HepG2 (cell line): ENCODE data around the gene PARD3. TPM values are rescaled to one million over a fixed set of nuclear protein-coding genes. Genes with fewer than 3 reads are reported as not detected.

Experiments
- ATAC-seq: fragments of 200-7000 bp; cut with Tn5 transposase; 3 replicates; pipeline ENCODE4 v1.9.1; 2020; ENCODE audit warnings: mild to moderate bottlenecking, moderate library complexity
- BruUV-seq: library from RNA; stranded (reverse); fragments of 400-500 nt; replicated peaks from 2 replicates; lab custom pipeline; 2021; lab: Mats Ljungman, UMichigan
- CTCF ChIA-PET: fragments of 300-600 bp; formaldehyde crosslinking; extraction: SDS; loops from one replicate; lab custom pipeline; 2021; ENCODE audit warnings: low total read pairs, inconsistent platforms, low intra/inter-chr PET ratio; lab: Yijun Ruan, JAX
- POLR2A ChIA-PET: fragments of 350-600 bp; sonication (Branson Sonifier 250); formaldehyde crosslinking; loops from one replicate; lab custom pipeline; 2020; ENCODE audit warnings: antibody characterized with exemption, inconsistent platforms; lab: Yijun Ruan, JAX
- DNase-seq: peaks from one replicate; pipeline ENCODE4 v3.0.0-alpha.2; 2015; ENCODE audit warnings: low spot score
- FAIRE-seq: peaks from 3 replicates; lab custom pipeline; 2011; peaks lifted over from hg19 to GRCh38; lab: Jason Lieb, UNC
- H2AFZ ChIP-seq: one replicate; pipeline ENCODE4 v1.6.1; 2011; ENCODE audit warnings: low read length, inconsistent platforms
- H3K27ac ChIP-seq: fragments of 300-600 bp; 3 replicates; pipeline ENCODE4 v1.8.0; 2011; ENCODE audit warnings: mixed run types, mild to moderate bottlenecking, mixed read lengths, low read length, inconsistent platforms; ENCODE audit not compliant: insufficient read depth; ENCODE audit errors: extremely low read length
- H3K27me3 ChIP-seq, 2 experiments: fragments of 200-600 bp in 1 of 2; 2 replicates in 1 of 2; 3 replicates in 1 of 2; pipeline versions ENCODE4 v1.6.0 to v1.8.0; 2011; ENCODE audit warnings: low read length in 2 of 2, mild to moderate bottlenecking in 2 of 2, moderate library complexity in 2 of 2, inconsistent platforms in 1 of 2; ENCODE audit not compliant: insufficient read depth in 2 of 2, control insufficient read depth in 1 of 2
- H3K36me3 ChIP-seq, 2 experiments: fragments of 200-600 bp in 1 of 2; replicated peaks in 1 of 2; 2 replicates in 1 of 2; 3 replicates in 1 of 2; pipeline versions ENCODE4 v1.5.1 to v1.8.0; 2011; ENCODE audit warnings: low read length in 2 of 2, inconsistent platforms in 1 of 2; ENCODE audit not compliant: insufficient read depth in 2 of 2, control insufficient read depth in 1 of 2
- H3K4me1 ChIP-seq: 2 replicates; pipeline ENCODE4 v1.5.1; 2012; ENCODE audit warnings: low read length, inconsistent platforms; ENCODE audit not compliant: insufficient read depth
- H3K4me2 ChIP-seq: 2 replicates; pipeline ENCODE4 v1.6.0; 2011; ENCODE audit warnings: low read depth, low read length, inconsistent platforms
- H3K4me3 ChIP-seq, 3 experiments: fragments of 200-600 bp in 1 of 3; sonication (generic), shearing (Covaris generic) in 1 of 3; replicated peaks in 1 of 3; 2 replicates each; pipeline ENCODE4 v1.5.1; 2011 to 2016; ENCODE audit warnings: low read length in 3 of 3, inconsistent platforms in 2 of 3, low read depth in 2 of 3, mild to moderate bottlenecking in 2 of 3, control low read depth in 1 of 3, mixed read lengths in 1 of 3; ENCODE audit not compliant: insufficient read depth in 1 of 3
- H3K79me2 ChIP-seq: one replicate; pipeline ENCODE4 v1.6.1; 2011; ENCODE audit warnings: low read length, inconsistent platforms; ENCODE audit not compliant: insufficient read depth
- H3K9ac ChIP-seq: 2 replicates; pipeline ENCODE4 v1.6.0; 2011; ENCODE audit warnings: mild to moderate bottlenecking, low read depth, low read length, inconsistent platforms; ENCODE audit not compliant: insufficient read depth
- H3K9me3 ChIP-seq: 2 replicates; pipeline ENCODE4 v1.5.1; 2012; ENCODE audit warnings: mild to moderate bottlenecking, low read length
- H4K20me1 ChIP-seq: 2 replicates; pipeline ENCODE4 v1.6.0; 2011; ENCODE audit warnings: inconsistent platforms, mild to moderate bottlenecking, low read length, moderate library complexity; ENCODE audit not compliant: insufficient read depth
- EHMT2 ChIP-seq: fragments of 200-600 bp; sonication (generic); IDR thresholded peaks from 2 replicates; pipeline ENCODE4 v1.7.0; 2017; ENCODE audit warnings: antibody characterized with exemption, low read depth, low read length, borderline replicate concordance
- GABPB1 ChIP-seq: IDR thresholded peaks from 2 replicates; pipeline ENCODE4 v1.6.1; 2016; ENCODE audit warnings: mild to moderate bottlenecking, missing genetic modification reagents, moderate library complexity, missing compliant biosample characterization
- MTA1 ChIP-seq: sonication (generic); formaldehyde crosslinking; IDR thresholded peaks from 2 replicates; pipeline ENCODE4 v1.4.0; 2020; ENCODE audit warnings: missing genetic modification reagents, mild to moderate bottlenecking, borderline replicate concordance
- NRL ChIP-seq: sonication (generic); formaldehyde crosslinking; IDR thresholded peaks from 2 replicates; pipeline ENCODE4 v1.5.0; 2020; ENCODE audit warnings: missing genetic modification reagents, mild to moderate bottlenecking, moderate library complexity, borderline replicate concordance
- SIX1 ChIP-seq: sonication (generic); formaldehyde crosslinking; IDR thresholded peaks from 2 replicates; pipeline ENCODE4 v1.4.0; 2020; ENCODE audit warnings: missing genetic modification reagents, borderline replicate concordance
- ZNF354B ChIP-seq: sonication (generic); formaldehyde crosslinking; IDR thresholded peaks from 2 replicates; pipeline ENCODE4 v1.8.0; 2022; ENCODE audit warnings: mild to moderate bottlenecking, missing genetic modification reagents
- ZNF709 ChIP-seq: sonication (generic); formaldehyde crosslinking; IDR thresholded peaks from 2 replicates; pipeline ENCODE4 v1.5.0; 2020; ENCODE audit warnings: mild to moderate bottlenecking, missing genetic modification reagents
- in situ Hi-C: cut with HindIII; loops from 2 replicates; pipeline ENCODE4 v1.10.0; 2017; ENCODE audit warnings: low pct_unique_long_range_greater_than_20kb; ENCODE audit not compliant: extremely low pct_ligation_motif_present
- intact Hi-C: fragments of 100-400 bp; cut with micrococcal nuclease; formaldehyde crosslinking; loops from one replicate; pipeline ENCODE4 v1.10.0; 2022; ENCODE audit not compliant: unreplicated experiment
- polyA plus RNA-seq, 8 experiments: library from polyadenylated mRNA; depleted of rRNA in 3 of 8; stranded (reverse) in 7 of 8; unstranded in 1 of 8; fragments of >200 nt; fragmentation: Illumina TruSeq in 4 of 8; extraction: Trizol in 4 of 8; gene quantifications; 2 replicates each; pipeline versions ENCODE4 v1.2.1 to v1.2.3, GENCODE V29; 2011 to 2016; ENCODE audit warnings: low read depth in 4 of 8, missing spikeins in 1 of 8, mixed read lengths in 1 of 8; ENCODE audit not compliant: insufficient read depth in 1 of 8
- total RNA-seq, 5 experiments: library from RNA; depleted of rRNA; stranded (reverse); fragments of >200 nt; fragmentation: Illumina TruSeq; extraction: Trizol; gene quantifications; 2 replicates each; pipeline ENCODE4 v1.2.3, GENCODE V29; 2016; ENCODE audit warnings: low read depth in 1 of 5
- TF ChIP-seq, protein P1 (sequence below), 2 experiments: sonication (generic) in 1 of 2; formaldehyde crosslinking in 1 of 2; IDR thresholded peaks; 2 replicates each; pipeline versions ENCODE4 v1.6.1 to v1.9.0; 2014 to 2022; ENCODE audit warnings: antibody characterized with exemption in 1 of 2, borderline replicate concordance in 1 of 2, inconsistent platforms in 1 of 2, low read depth in 1 of 2, missing genetic modification reagents in 1 of 2

PARD3 gene
- total and polyA plus RNA-seq, 2 of the 13 experiments (the other 11 are each of a cell fraction or from before 2014, with no cell fraction given) = 40.9 to 60.0 TPM

GRCh38 chr10:34677132-34677531, 138.0 kb downstream of the PARD3 start:
- DNase-seq = no peak
- Histone ChIP-seq H3K9ac (no peak overlapping the region), H3K4me1 (peaks cover 4% of the 10 kb centered on the region), H3K4me2 (no peak overlapping the region), H3K36me3 (peaks cover 0 to 4% of the 10 kb centered on the region in 2 experiments; a peak in 1 of 5 replicates), H3K27ac (no peak overlapping the region), H3K9me3 (no peaks in the 10 kb centered on the region), H2AFZ (no peak overlapping the region), H3K4me3 (no peak overlapping the region), H4K20me1 (peaks cover 7% of the 10 kb centered on the region), H3K27me3 (no peaks in the 10 kb centered on the region), H3K79me2 (peaks cover 35% of the 10 kb centered on the region)
- CTCF ChIA-PET = no interaction called here
- BruUV-seq = no TSS peak
- TF ChIP-seq NRL (CRISPR knock-in tag) (no peak), MTA1 (no peak), EHMT2 (no peak), ZNF709 (CRISPR knock-in tag) (no peak), ZNF354B (CRISPR knock-in tag) (no peak), GABPB1 (CRISPR knock-in tag) (no peak), SIX1 (CRISPR knock-in tag) (no peak)
- TF ChIP-seq, protein P1, sequence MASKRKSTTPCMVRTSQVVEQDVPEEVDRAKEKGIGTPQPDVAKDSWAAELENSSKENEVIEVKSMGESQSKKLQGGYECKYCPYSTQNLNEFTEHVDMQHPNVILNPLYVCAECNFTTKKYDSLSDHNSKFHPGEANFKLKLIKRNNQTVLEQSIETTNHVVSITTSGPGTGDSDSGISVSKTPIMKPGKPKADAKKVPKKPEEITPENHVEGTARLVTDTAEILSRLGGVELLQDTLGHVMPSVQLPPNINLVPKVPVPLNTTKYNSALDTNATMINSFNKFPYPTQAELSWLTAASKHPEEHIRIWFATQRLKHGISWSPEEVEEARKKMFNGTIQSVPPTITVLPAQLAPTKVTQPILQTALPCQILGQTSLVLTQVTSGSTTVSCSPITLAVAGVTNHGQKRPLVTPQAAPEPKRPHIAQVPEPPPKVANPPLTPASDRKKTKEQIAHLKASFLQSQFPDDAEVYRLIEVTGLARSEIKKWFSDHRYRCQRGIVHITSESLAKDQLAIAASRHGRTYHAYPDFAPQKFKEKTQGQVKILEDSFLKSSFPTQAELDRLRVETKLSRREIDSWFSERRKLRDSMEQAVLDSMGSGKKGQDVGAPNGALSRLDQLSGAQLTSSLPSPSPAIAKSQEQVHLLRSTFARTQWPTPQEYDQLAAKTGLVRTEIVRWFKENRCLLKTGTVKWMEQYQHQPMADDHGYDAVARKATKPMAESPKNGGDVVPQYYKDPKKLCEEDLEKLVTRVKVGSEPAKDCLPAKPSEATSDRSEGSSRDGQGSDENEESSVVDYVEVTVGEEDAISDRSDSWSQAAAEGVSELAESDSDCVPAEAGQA (IDR thresholded peaks at IDR 0.05; ENCODE audit: low read depth) = no peak
- TF ChIP-seq, protein P1 (CRISPR knock-in tag; IDR thresholded peaks at IDR 0.05; ENCODE audit: borderline replicate concordance) = no peak
- intact Hi-C loops (no loop called here), in situ Hi-C loops (no loop called here)
- ATAC-seq = no peak
- FAIRE-seq = no peak
- POLR2A ChIA-PET = no interaction called here
